ENCODE results near the gene PLEKHG4B. TPM values are rescaled to one million over a fixed set of nuclear protein-coding genes. Genes with fewer than 3 reads are reported as not detected.

Gene PLEKHG4B
- total RNA-seq, 1 experiment from 2014 or later: 0.02 TPM

GRCh38 chr5:218457-219291, 126.7 kb downstream of the PLEKHG4B start:
- Histone ChIP-seq H3K4me1 (ENCODE audit: control insufficient read depth in 1 of 2, insufficient read depth in 2 of 2, low read length in 2 of 2) (peaks cover 0 to 10% of the 10 kb centered on the region in 2 experiments; a peak in 1 of 4 replicates), H3K79me2 (ENCODE audit: insufficient read depth, low read length) (peaks cover 64% of the 10 kb centered on the region), H3K9ac (ENCODE audit: low read length) (peak overlapping the region; percentile 92), H3K27me3 (ENCODE audit: insufficient read depth, low read length) (no peaks in the 10 kb centered on the region), H2AFZ (ENCODE audit: low read depth, low read length, poor library complexity, severe bottlenecking) (no peak overlapping the region), H3K4me2 (ENCODE audit: low read length) (peak overlapping the region; percentile 67), H3K4me3 (replicated peaks in 1 of 2; ENCODE audit: low read depth in 1 of 2, low read length in 2 of 2) (peak overlapping the region; percentile 86), H3K27ac (ENCODE audit: low read depth, low read length) (peak overlapping the region; percentile 74), H3K9me2 (ENCODE audit: insufficient read depth) (no peaks in the 10 kb centered on the region), H3K9me3 (ENCODE audit: control insufficient read depth in 1 of 2, insufficient read depth in 1 of 2, low read depth in 1 of 2, low read length in 2 of 2) (no peaks in the 10 kb centered on the region), H4K20me1 (ENCODE audit: insufficient read depth) (no peaks in the 10 kb centered on the region; the same call in 1 of the 2 replicates), H3K36me3 (ENCODE audit: control insufficient read depth in 1 of 2, insufficient read depth in 2 of 2, low read length in 2 of 2) (0 out of 4 replicates have a peak, but pooled peaks cover 2 to 4% of the 10 kb centered on the region in 2 experiments)
- CTCF ChIA-PET: interaction anchor here (1.0 to 1.4 kb wide), 2 partner anchors 30 kb away, joined by 4 read pairs; no protein-coding TSS in a partner anchor
- POLR2A ChIA-PET: interaction anchor here (1.0 kb wide), 1 partner anchor 30 kb away, joined by 3 read pairs; no protein-coding TSS in a partner anchor
- intact Hi-C loops (cut with micrococcal nuclease): no loop called here
- DNase-seq (ENCODE audit: low read depth, low spot score) (no peak), ATAC-seq (peak; percentile 57)
- RAD21 ChIA-PET (ENCODE audit: low non-redundant PET in 1 of 2, low total read pairs in 2 of 2, uncharacterized antibody in 2 of 2, unreplicated experiment in 2 of 2): no interaction called here
- no TSS peak for BruUV-seq (replicated peaks)
- peak; percentile 46; the same call in 1 of the 2 replicates for TF ChIP-seq ZFX (IDR thresholded peaks at IDR 0.05)
- TF ChIP-seq ATF3 (IDR thresholded peaks at IDR 0.05): no peak

GRCh38 chr5:219460-219863, 127.5 kb downstream of the PLEKHG4B start:
- peak overlapping the region; percentile 67 for H3K4me2 ChIP-seq (ENCODE audit: low read length)
- H3K4me1 ChIP-seq (ENCODE audit: control insufficient read depth in 1 of 2, insufficient read depth in 2 of 2, low read length in 2 of 2): peaks cover 0 to 10% of the 10 kb centered on the region in 2 experiments; a peak in 1 of 4 replicates
- intact Hi-C loops (cut with micrococcal nuclease): no loop called here
- ChIA-PET POLR2A (no interaction called here), RAD21 (ENCODE audit: low non-redundant PET in 1 of 2, low total read pairs in 2 of 2, uncharacterized antibody in 2 of 2, unreplicated experiment in 2 of 2) (no interaction called here), CTCF (interaction anchor here (1.4 kb wide), 1 partner anchor 31 kb away, joined by 4 read pairs; no protein-coding TSS in a partner anchor)
- peak overlapping the region; percentile 92 for H3K9ac ChIP-seq (ENCODE audit: low read length)
- H3K9me3 ChIP-seq (ENCODE audit: control insufficient read depth in 1 of 2, insufficient read depth in 1 of 2, low read depth in 1 of 2, low read length in 2 of 2): no peaks in the 10 kb centered on the region
- no peaks in the 10 kb centered on the region; the same call in 1 of the 2 replicates for H4K20me1 ChIP-seq (ENCODE audit: insufficient read depth)
- H3K4me3 ChIP-seq (replicated peaks in 1 of 2; ENCODE audit: low read depth in 1 of 2, low read length in 2 of 2): peak overlapping the region; percentile 86
- peaks cover 64% of the 10 kb centered on the region for H3K79me2 ChIP-seq (ENCODE audit: insufficient read depth, low read length)
- TSS peak; percentile 45 for BruUV-seq (replicated peaks)
- H3K27me3 ChIP-seq (ENCODE audit: insufficient read depth, low read length): no peaks in the 10 kb centered on the region
- H3K27ac ChIP-seq (ENCODE audit: low read depth, low read length): no peak overlapping the region
- H3K36me3 ChIP-seq (ENCODE audit: control insufficient read depth in 1 of 2, insufficient read depth in 2 of 2, low read length in 2 of 2): peaks cover 0 to 6% of the 10 kb centered on the region in 2 experiments; a peak in 1 of 4 replicates
- DNase-seq (ENCODE audit: low read depth, low spot score) (no peak), ATAC-seq (no peak)
- H2AFZ ChIP-seq (ENCODE audit: low read depth, low read length, poor library complexity, severe bottlenecking): no peak overlapping the region
- no peaks in the 10 kb centered on the region for H3K9me2 ChIP-seq (ENCODE audit: insufficient read depth)
- TF ChIP-seq ELF1 (IDR thresholded peaks at IDR 0.05; ENCODE audit: borderline replicate concordance, low read depth) (no peak), SIN3A (IDR thresholded peaks at IDR 0.05; ENCODE audit: low read depth) (no peak), REST (IDR thresholded peaks at IDR 0.05; ENCODE audit: low read depth) (no peak), TCF7L2 (IDR thresholded peaks at IDR 0.05; ENCODE audit: borderline replicate concordance, extremely low read depth, insufficient read depth, insufficient read length) (no peak), SP1 (IDR thresholded peaks at IDR 0.05; ENCODE audit: low read depth) (no peak), EGR1 (IDR thresholded peaks at IDR 0.05; ENCODE audit: low read depth) (no peak), EZH2phosphoT487 (IDR thresholded peaks at IDR 0.05; ENCODE audit: borderline replicate concordance) (no peak), ZFX (IDR thresholded peaks at IDR 0.05) (no peak), FOSL1 (IDR thresholded peaks at IDR 0.05; ENCODE audit: low read depth) (no peak), RAD21 (IDR thresholded peaks at IDR 0.05; ENCODE audit: low read depth) (no peak), POLR2AphosphoS5 (IDR thresholded peaks at IDR 0.05; ENCODE audit: low read depth, low read length) (no peak), JUND (IDR thresholded peaks at IDR 0.05) (no peak)

All from HCT116 (cell line).